SK-N-MC (cell line): ENCODE measurements around the gene RCOR1.

Experiments
- FOXP2 ChIP-seq: optimal IDR thresholded peaks from 2 replicates; pipeline ENCODE3; 2011; ENCODE audit warnings: mild to moderate bottlenecking, moderate library complexity; ENCODE audit not compliant: insufficient read depth; ENCODE audit errors: extremely low read length, control extremely low read depth
- POLR2AphosphoS5 ChIP-seq: IDR thresholded peaks from 2 replicates; pipeline ENCODE4 v1.6.1; 2012; ENCODE audit warnings: mild to moderate bottlenecking, low read depth, low read length, borderline replicate concordance

DNA sequence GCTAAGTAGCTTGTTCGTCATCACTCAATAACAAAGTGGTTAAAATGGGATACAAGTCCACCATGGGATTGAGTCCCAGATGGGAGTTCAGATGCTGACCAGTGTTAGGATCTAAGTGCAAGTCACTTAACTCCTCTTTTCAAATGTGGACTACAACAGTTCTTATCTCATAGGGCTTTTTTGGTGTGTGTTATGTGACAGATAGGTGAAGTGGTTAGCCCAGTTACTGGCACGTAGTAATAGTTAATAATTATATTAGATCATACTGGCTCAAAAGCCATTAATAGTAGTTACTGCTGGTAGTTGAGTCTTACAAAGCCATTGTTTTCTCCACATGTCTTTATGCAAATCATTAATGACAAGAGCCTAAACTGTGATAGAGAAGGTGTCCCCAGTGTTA is 73.2 kb downstream of the RCOR1 start:
- TF ChIP-seq FOXP2 (no peak), POLR2AphosphoS5 (no peak)
